ENCODE measurements around the gene HPSE2.
"Not testable (repeated sequence)": the region's sequence is repeated elsewhere in the genome, so short reads cannot be mapped to it uniquely, and the experiment has no call there.

The HPSE2 gene

GRCh38 chr10:99235658-99236626 lies at the start of gene HPSE2:
TSS of gene HPSE2 (minus strand) at chr10:99235852.
- no peak for DNase-seq

DNA sequence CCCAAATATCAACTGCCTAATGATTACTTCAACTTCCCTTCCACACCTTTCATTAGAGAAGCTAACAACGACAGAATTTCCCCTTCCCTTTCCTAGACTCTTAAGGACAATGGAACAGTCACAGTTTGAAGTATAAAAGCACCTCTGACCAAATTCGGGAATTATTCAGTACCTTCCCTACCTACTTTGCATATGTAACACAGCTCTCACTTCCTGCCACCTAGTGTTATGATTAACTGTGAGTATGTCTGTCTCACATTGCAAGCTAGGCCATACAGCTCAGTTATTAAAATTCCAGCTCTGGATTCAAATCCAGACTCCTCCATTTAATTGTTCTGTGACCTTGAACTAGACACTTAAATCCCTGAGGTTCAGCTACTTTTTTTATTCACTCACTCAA lies 44.8 kb upstream of the HPSE2 start:
- DNase-seq = no peak

GRCh38 chr10:99279626-99280111 lies 44.0 kb upstream of the HPSE2 start:
- DNase-seq = no peak

GRCh38 chr10:99276848-99277486 lies 41.3 kb upstream of the HPSE2 start:
- peak; percentile 5 for DNase-seq

GRCh38 chr10:99266383-99266782 lies 30.7 kb upstream of the HPSE2 start:
- no peak for DNase-seq

GRCh38 chr10:99248824-99249223 lies 13.2 kb upstream of the HPSE2 start:
- DNase-seq = no peak

- not testable (repeated sequence) for DNase-seq
Observed at GRCh38 chr10:99247893-99248292, 12.2 kb upstream of the HPSE2 start.

GRCh38 chr10:99236627-99237309 lies 1.1 kb upstream of the HPSE2 start:
- no peak for DNase-seq

GRCh38 chr10:99234791-99235657 lies 628 bp downstream of the HPSE2 start:
- no peak for DNase-seq

GRCh38 chr10:99234041-99234790 lies 1.4 kb downstream of the HPSE2 start:
- peak; percentile 87 for DNase-seq

DNA sequence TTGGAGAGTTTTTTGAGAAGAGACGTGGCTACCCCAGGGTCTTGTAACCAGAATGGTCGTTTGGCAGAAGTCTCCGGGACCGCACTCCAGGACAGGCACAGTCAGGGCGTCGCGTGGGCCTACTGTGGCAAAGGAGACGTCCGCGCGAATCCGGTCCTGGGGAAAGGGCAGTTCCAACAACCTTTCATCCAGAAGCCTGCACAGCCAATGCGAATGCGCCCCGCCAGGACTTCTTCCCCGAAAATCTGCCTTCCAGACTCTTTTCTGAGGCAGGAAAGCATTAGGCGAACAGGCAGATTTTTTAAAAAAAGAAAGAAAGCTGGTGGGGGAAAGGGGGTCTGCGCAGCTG lies 2.0 kb downstream of the HPSE2 start:
- no peak for DNase-seq

GRCh38 chr10:99233000-99233688 lies 2.5 kb downstream of the HPSE2 start:
- DNase-seq = no peak

DNA sequence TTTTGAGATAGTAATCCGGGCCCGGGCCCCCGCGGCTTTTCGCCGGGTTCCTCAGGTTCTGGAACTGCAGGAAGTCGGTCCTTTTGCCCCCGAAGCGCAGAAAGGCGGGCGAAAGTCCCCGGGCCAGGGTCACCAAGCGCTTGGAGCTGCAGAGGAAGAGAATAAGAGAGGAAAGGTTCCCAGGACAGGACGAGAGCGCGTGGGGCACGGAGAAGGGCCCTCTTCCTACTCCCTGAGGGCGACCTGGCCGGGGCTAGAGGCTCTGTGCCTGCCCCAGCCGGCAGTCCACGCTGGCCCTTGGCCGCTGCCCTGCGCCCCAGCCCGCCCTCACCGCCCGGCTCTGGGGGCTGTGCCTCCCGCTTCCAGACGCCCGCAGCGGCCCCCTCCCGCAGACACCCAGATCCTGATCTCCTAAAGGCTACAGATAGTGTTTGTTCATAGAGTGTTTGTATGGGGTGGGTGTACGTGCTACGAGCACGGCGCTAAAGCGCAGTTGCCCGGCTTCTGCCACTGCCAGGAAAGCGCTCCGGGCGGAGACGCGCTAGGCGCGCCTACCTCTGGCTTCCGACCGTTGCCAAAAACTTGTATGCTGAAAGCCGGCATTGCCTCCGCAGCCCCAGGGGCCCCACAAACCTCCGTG lies 3.2 kb downstream of the HPSE2 start:
- DNase-seq = no peak

GRCh38 chr10:99224766-99225165 lies 10.9 kb downstream of the HPSE2 start:
- no peak for DNase-seq

DNA sequence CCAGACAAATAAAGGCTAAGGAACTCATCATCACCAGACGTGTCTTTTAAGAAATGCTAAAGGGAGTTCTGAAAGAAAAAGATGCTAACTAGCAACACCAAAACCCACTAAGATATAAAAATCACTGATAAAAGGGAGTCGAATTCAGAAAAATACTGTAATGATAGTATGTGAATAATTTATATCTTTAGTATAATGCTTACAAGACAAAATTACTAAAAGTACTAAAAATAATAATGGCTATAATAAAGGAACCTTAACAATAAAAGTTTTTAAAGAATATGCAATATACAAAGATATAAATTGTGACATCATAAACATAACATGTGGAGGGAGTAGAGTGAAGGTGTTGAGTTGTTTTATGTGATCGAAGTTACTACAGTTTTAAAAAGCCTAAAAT lies 28.3 kb downstream of the HPSE2 start:
- no peak for DNase-seq

- DNase-seq = no peak
Observed at GRCh38 chr10:99203310-99203709, 32.3 kb downstream of the HPSE2 start.

DNA sequence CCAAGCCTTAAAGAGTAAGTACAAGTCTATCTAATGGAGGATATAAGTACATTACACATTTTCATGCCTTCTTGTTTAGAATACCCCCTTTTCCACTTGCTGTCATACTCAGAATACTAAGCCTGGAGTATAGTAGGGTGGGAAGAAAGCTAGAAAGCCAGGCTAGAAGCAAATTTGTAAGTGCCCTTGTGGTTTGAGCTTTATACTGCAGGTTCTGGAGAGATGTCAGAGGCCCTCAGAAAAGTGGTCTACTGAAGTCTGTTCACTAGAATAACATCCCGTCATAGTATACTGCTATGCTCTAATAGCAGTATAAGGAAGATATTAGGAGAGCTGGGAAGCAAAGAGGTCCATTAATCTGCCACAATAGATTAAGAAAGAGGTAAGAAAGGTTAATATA lies 62.7 kb downstream of the HPSE2 start:
- no peak for DNase-seq

DNA sequence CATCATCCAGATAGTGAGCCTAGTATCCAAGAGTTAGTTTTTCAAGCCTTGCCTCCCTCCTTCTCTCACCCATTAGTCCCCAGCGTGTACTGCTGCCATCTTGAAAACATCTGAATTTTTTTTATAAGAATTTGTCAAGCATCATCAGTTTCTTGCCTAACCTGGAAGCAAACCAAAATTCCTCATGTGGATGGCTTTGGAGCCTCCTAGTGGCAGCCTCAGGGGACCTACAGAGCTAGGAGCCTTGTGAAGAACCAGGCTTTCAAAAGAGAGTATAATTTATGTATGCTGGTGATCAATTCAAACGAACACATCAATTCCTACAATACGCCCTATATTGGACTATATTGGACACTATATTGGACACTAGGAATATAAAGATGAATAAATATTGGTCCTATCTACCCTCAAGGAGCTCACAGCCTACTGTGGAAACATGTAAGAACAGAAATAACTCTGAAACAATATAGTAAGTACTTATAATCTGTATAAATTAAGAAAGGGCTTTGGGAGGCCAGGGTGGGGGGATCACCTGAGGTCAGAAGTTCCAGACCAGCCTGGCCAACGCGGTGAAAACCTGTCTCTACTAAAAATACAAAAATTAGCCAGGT lies 63.4 kb downstream of the HPSE2 start:
- peak; percentile 18 for DNase-seq

DNA sequence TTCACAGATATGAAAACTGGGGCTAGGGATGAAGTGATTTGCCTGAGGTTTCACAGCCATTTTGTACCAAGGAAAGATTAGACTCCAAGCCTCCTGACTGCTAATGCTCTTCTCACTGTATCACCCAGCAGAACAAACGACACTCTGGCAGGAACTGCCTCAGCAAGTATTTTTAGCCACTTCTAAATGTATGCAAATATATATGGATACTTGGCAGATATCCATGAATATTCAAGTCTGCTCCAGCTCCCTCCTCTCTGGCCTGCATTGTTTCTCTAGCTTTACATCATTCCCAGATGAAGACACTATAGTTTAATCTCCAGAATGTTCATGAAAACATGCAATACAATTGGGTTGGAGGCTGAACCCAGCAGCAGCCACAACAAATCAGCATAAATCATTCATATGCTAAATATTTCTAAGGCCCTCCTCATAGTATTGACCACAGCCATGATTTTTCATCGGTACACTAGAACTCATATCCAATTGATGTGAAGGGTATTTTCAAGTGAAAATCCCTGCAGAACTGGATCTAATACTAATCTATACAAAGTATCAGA lies 65.5 kb downstream of the HPSE2 start:
- no peak for DNase-seq

- no peak for DNase-seq
Observed at GRCh38 chr10:99161165-99161564, 74.5 kb downstream of the HPSE2 start.

Data from inflammatory macrophage treated with lipopolysaccharide for 4 hours (primary cell).